ENCODE data around the gene GPR87.
A peak's percentile ranks its signal among the peaks of the same experiment; 100 is the strongest.

GPR87 gene

GRCh38 chr3:151316267-151316991 lies at the start of gene GPR87:
Gene GPR87 (minus strand): TSS chr3:151316820. CDS start chr3:151300100, 16,720 bp downstream.
- DNase-seq, result no peak

- DNase-seq, result no peak
Measured at GRCh38 chr3:151362751-151363174, 46.1 kb upstream of the GPR87 start.

GRCh38 chr3:151357463-151357850 lies 40.8 kb upstream of the GPR87 start:
- DNase-seq, result no peak

GRCh38 chr3:151356794-151357462 lies 40.3 kb upstream of the GPR87 start:
- DNase-seq, result no peak

GRCh38 chr3:151351648-151352047 lies 35.0 kb upstream of the GPR87 start:
- no peak for DNase-seq

- peak; percentile 1 for DNase-seq
Measured at GRCh38 chr3:151351219-151351618, 34.6 kb upstream of the GPR87 start.

GRCh38 chr3:151350656-151351055 lies 34.0 kb upstream of the GPR87 start:
- DNase-seq, result no peak

- peak; percentile 62 for DNase-seq
Measured at GRCh38 chr3:151347432-151347831, 30.8 kb upstream of the GPR87 start.

- DNase-seq, result no peak
Measured at GRCh38 chr3:151346292-151346691, 29.7 kb upstream of the GPR87 start.

GRCh38 chr3:151345859-151346258 lies 29.2 kb upstream of the GPR87 start:
- peak; percentile 16 for DNase-seq

- peak; percentile 11 for DNase-seq
Measured at GRCh38 chr3:151331696-151332095, 15.1 kb upstream of the GPR87 start.

GRCh38 chr3:151330899-151331298 lies 14.3 kb upstream of the GPR87 start:
- DNase-seq, result no peak

- DNase-seq, result no peak
Measured at GRCh38 chr3:151330379-151330778, 13.8 kb upstream of the GPR87 start.

GRCh38 chr3:151329363-151329762 lies 12.7 kb upstream of the GPR87 start, which contains the start of gene P2RY13:
Gene P2RY13 (minus strand): TSS chr3:151329549. CDS start chr3:151329528, 21 bp downstream.
- no peak for DNase-seq

- DNase-seq, result peak; percentile 9
Measured at GRCh38 chr3:151328298-151328995, 11.8 kb upstream of the GPR87 start.

GRCh38 chr3:151327571-151328198 lies 11.1 kb upstream of the GPR87 start:
- peak; percentile 38 for DNase-seq

GRCh38 chr3:151322511-151322910 lies 5.9 kb upstream of the GPR87 start:
- no peak for DNase-seq

- no peak for DNase-seq
Measured at GRCh38 chr3:151321526-151321925, 4.9 kb upstream of the GPR87 start.

GRCh38 chr3:151320131-151320530 lies 3.5 kb upstream of the GPR87 start:
- DNase-seq, result no peak

GRCh38 chr3:151319628-151320027 lies 3.0 kb upstream of the GPR87 start:
- no peak for DNase-seq

- no peak for DNase-seq
Measured at GRCh38 chr3:151318991-151319390, 2.4 kb upstream of the GPR87 start.

GRCh38 chr3:151318313-151318712 lies 1.7 kb upstream of the GPR87 start:
- no peak for DNase-seq

GRCh38 chr3:151315846-151316245 lies 774 bp downstream of the GPR87 start:
- DNase-seq, result no peak

All from OCI-M1 (cell line).